Endothelial cell of umbilical vein (primary cell): ENCODE results near the gene EDA. TPM values are rescaled to one million over a fixed set of nuclear protein-coding genes. Genes with fewer than 3 reads are reported as not detected.

Source experiments
- BruUV-seq: library from RNA; stranded (reverse); fragments of 400-500 nt; replicated peaks from 2 replicates; lab custom pipeline; 2021; lab: Mats Ljungman, UMichigan
- CTCF ChIA-PET: fragments of 300-600, 350-600 bp; sonication (Branson Sonifier 250); formaldehyde crosslinking; loops from one replicate; lab custom pipeline; 2021; ENCODE audit warnings: antibody characterized with exemption, inconsistent platforms; lab: Charles Lee
- POLR2A ChIA-PET: fragments of 300-600, 350-600 bp; sonication (Branson Sonifier 250); formaldehyde crosslinking; loops from one replicate; lab custom pipeline; 2021; ENCODE audit warnings: antibody characterized with exemption, inconsistent platforms; lab: Charles Lee
- DNase-seq: peaks from one replicate; pipeline ENCODE4 v3.0.0-alpha.2; 2011; ENCODE audit warnings: low read depth, low spot score
- FAIRE-seq: peaks from 2 replicates; lab custom pipeline; 2011; peaks lifted over from hg19 to GRCh38; lab: Jason Lieb, UNC
- H2AFZ ChIP-seq: 2 replicates; pipeline ENCODE4 v1.6.0; 2012; ENCODE audit warnings: low read depth, low read length, control low read depth, inconsistent platforms
- H3K27ac ChIP-seq: 2 replicates; pipeline ENCODE4 v1.5.1; 2011; ENCODE audit warnings: low read depth, mild to moderate bottlenecking, control low read depth, low read length, moderate library complexity; ENCODE audit not compliant: insufficient read depth
- H3K27me3 ChIP-seq, 2 experiments: 2 replicates each; pipeline versions ENCODE4 v1.6.0 to v1.6.1; 2011; ENCODE audit warnings: low read length in 2 of 2, mixed read lengths in 1 of 2; ENCODE audit not compliant: control insufficient read depth in 2 of 2, insufficient read depth in 2 of 2
- H3K36me3 ChIP-seq, 2 experiments: 2 replicates in 1 of 2; 3 replicates in 1 of 2; pipeline ENCODE4 v1.5.1; 2011; ENCODE audit warnings: low read length in 2 of 2, mild to moderate bottlenecking in 1 of 2, moderate library complexity in 1 of 2; ENCODE audit not compliant: control insufficient read depth in 2 of 2, insufficient read depth in 2 of 2; ENCODE audit errors: extremely low read depth in 1 of 2
- H3K4me1 ChIP-seq: 3 replicates; pipeline ENCODE4 v1.5.1; 2011; ENCODE audit warnings: mild to moderate bottlenecking, low read length; ENCODE audit not compliant: control insufficient read depth, insufficient read depth; ENCODE audit errors: extremely low read depth
- H3K4me2 ChIP-seq: 2 replicates; pipeline ENCODE4 v1.6.1; 2011; ENCODE audit warnings: low read length, control low read depth, mixed read lengths; ENCODE audit not compliant: insufficient read depth
- H3K4me3 ChIP-seq, 3 experiments: fragments of 200-600 bp in 1 of 3; sonication (generic), shearing (Covaris generic) in 1 of 3; replicated peaks in 1 of 3; 2 replicates each; pipeline ENCODE4 v1.5.1; 2011 to 2016; ENCODE audit warnings: control low read depth in 3 of 3, low read length in 3 of 3, mild to moderate bottlenecking in 2 of 3, inconsistent platforms in 1 of 3, low read depth in 1 of 3, moderate library complexity in 1 of 3; ENCODE audit not compliant: insufficient read depth in 1 of 3
- H3K79me2 ChIP-seq: 2 replicates; pipeline ENCODE4 v1.6.0; 2012; ENCODE audit warnings: low read length, inconsistent platforms; ENCODE audit not compliant: control insufficient read depth, insufficient read depth
- H3K9ac ChIP-seq: replicated peaks from 2 replicates; pipeline ENCODE3; 2011; ENCODE audit warnings: low read length, control low read depth; ENCODE audit not compliant: insufficient read depth; ENCODE audit errors: extremely low read depth
- H3K9me1 ChIP-seq: replicated peaks from 3 replicates; pipeline ENCODE4 v1.6.0; 2011; ENCODE audit warnings: mild to moderate bottlenecking, low read length; ENCODE audit not compliant: control insufficient read depth, insufficient read depth; ENCODE audit errors: extremely low read depth
- H3K9me3 ChIP-seq: replicated peaks from 2 replicates; pipeline ENCODE4 v1.5.1; 2012; ENCODE audit warnings: low read length, inconsistent platforms; ENCODE audit not compliant: control insufficient read depth, insufficient read depth
- H4K20me1 ChIP-seq: replicated peaks from 2 replicates; pipeline ENCODE3; 2011; ENCODE audit warnings: mild to moderate bottlenecking, low read length; ENCODE audit not compliant: control insufficient read depth, insufficient read depth; ENCODE audit errors: extremely low read depth
- EZH2 ChIP-seq: IDR thresholded peaks from 2 replicates; pipeline ENCODE4 v1.6.1; 2012; ENCODE audit warnings: borderline replicate concordance, low read depth, mild to moderate bottlenecking, moderate library complexity, low read length, inconsistent platforms; ENCODE audit not compliant: severe bottlenecking
- FOS ChIP-seq: IDR thresholded peaks from 2 replicates; pipeline ENCODE4 v1.6.1; 2011; ENCODE audit warnings: mild to moderate bottlenecking, low read length, moderate library complexity, borderline replicate concordance; ENCODE audit not compliant: insufficient read depth
- GATA2 ChIP-seq: IDR thresholded peaks from 2 replicates; pipeline ENCODE4 v1.7.0; 2011; ENCODE audit warnings: low read depth, mild to moderate bottlenecking, moderate library complexity, mixed read lengths, low read length; ENCODE audit not compliant: insufficient read length, insufficient read depth
- JUN ChIP-seq: IDR thresholded peaks from 2 replicates; pipeline ENCODE4 v1.6.1; 2011; ENCODE audit warnings: borderline replicate concordance, low read depth; ENCODE audit not compliant: insufficient read length, insufficient read depth
- MYC ChIP-seq: IDR thresholded peaks from one replicate; pipeline ENCODE4 v1.6.1; 2011; ENCODE audit warnings: mild to moderate bottlenecking, low read depth, low read length
- POLR2A ChIP-seq: IDR thresholded peaks from 2 replicates; pipeline ENCODE4 v1.6.1; 2012; ENCODE audit warnings: low read depth, mild to moderate bottlenecking, control low read depth, low read length
- POLR2AphosphoS5 ChIP-seq: IDR thresholded peaks from 2 replicates; pipeline ENCODE4 v1.6.1; 2012; ENCODE audit warnings: low read depth, mild to moderate bottlenecking, control low read depth, low read length, moderate library complexity; ENCODE audit not compliant: insufficient read depth
- dilution Hi-C: fragments of 300-500 bp; cut with MboI; formaldehyde crosslinking; loops from one replicate; pipeline ENCODE4 v1.15.0; 2019; ENCODE audit warnings: low sequenced_read_pairs; ENCODE audit not compliant: extremely low pct_ligation_motif_present
- intact Hi-C: fragments of 100-400 bp; cut with micrococcal nuclease; formaldehyde crosslinking; loops from one replicate; pipeline ENCODE4 v1.10.0; 2022
- polyA plus RNA-seq, 4 experiments: library from polyadenylated mRNA; depleted of rRNA in 3 of 4; stranded (reverse) in 3 of 4; unstranded in 1 of 4; fragments of >200 nt; gene quantifications; 2 replicates each; pipeline versions ENCODE4 v1.2.1 to v1.2.3, GENCODE V29; 2011 to 2012; ENCODE audit warnings: missing spikeins in 1 of 4
- total RNA-seq: library from RNA; stranded (reverse); gene quantifications from 2 replicates; pipeline ENCODE4 v1.2.3, GENCODE V29; 2021
- TF ChIP-seq, protein P1 (sequence below): IDR thresholded peaks from 2 replicates; pipeline ENCODE4 v1.6.1; 2011; ENCODE audit not compliant: insufficient read depth, insufficient read length
- TF ChIP-seq, protein P2 (sequence below), 2 donors: IDR thresholded peaks; 1 replicate in 1 of 2; 2 replicates in 1 of 2; pipeline ENCODE4 v1.5.1; 2011; ENCODE audit warnings: low read length in 2 of 2, mild to moderate bottlenecking in 2 of 2, moderate library complexity in 2 of 2, control low read depth in 1 of 2, inconsistent platforms in 1 of 2, low read depth in 1 of 2; ENCODE audit not compliant: insufficient read depth in 1 of 2; ENCODE audit errors: extremely low read depth in 1 of 2

The EDA gene
- total and polyA plus RNA-seq, 2 donors (not counting 3 experiments of a cell fraction or from before 2014, with no cell fraction given): 0.37 to 1.2 TPM

DNA sequence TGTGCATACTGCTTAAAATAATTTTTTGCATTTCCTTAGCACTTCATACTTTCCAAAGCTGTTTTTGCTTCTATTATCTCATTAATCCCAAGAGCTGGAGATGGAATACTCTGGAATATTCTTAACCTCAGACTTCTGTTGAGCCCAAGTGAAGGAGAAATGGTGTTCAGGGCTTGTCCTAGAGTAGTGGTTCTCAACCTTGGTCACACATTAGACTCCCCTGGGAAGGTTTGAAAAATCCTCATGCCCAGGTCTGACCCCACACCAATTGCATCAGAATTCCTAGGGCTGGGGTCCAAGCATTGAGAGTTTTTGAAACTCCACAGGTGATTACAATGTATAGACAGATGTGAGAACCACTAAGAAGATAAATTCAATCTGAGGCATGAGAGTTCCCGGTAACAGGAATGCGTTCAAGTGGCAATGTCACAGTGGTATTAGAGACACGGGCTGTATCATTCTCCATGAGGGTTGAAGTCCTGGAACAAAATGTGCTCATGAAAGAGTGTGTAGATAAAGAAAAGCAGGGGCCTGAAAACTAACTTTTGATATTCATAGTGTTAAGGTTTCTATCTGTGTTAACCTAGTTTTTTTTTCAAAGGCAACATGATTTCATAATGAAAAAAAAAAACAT, 385.9 kb downstream of the EDA start:
- TF ChIP-seq POLR2A: no peak
- TF ChIP-seq EZH2: no peak
- TF ChIP-seq JUN: no peak
- TF ChIP-seq GATA2: no peak
- no peak for TF ChIP-seq FOS
- TF ChIP-seq, protein P1, sequence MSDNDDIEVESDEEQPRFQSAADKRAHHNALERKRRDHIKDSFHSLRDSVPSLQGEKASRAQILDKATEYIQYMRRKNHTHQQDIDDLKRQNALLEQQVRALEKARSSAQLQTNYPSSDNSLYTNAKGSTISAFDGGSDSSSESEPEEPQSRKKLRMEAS: no peak
- no peak for TF ChIP-seq POLR2AphosphoS5
- TF ChIP-seq, protein P2, sequence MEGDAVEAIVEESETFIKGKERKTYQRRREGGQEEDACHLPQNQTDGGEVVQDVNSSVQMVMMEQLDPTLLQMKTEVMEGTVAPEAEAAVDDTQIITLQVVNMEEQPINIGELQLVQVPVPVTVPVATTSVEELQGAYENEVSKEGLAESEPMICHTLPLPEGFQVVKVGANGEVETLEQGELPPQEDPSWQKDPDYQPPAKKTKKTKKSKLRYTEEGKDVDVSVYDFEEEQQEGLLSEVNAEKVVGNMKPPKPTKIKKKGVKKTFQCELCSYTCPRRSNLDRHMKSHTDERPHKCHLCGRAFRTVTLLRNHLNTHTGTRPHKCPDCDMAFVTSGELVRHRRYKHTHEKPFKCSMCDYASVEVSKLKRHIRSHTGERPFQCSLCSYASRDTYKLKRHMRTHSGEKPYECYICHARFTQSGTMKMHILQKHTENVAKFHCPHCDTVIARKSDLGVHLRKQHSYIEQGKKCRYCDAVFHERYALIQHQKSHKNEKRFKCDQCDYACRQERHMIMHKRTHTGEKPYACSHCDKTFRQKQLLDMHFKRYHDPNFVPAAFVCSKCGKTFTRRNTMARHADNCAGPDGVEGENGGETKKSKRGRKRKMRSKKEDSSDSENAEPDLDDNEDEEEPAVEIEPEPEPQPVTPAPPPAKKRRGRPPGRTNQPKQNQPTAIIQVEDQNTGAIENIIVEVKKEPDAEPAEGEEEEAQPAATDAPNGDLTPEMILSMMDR (IDR thresholded peaks at IDR 0.05; ENCODE audit: extremely low read depth in 1 of 2, insufficient read depth in 1 of 2, low read depth in 1 of 2, low read length in 2 of 2): no peak
- no peak for TF ChIP-seq MYC
- H3K4me2 ChIP-seq: no peak overlapping the region
- no peaks in the 10 kb centered on the region for H3K79me2 ChIP-seq
- FAIRE-seq (no peak), DNase-seq (no peak)
- no peak overlapping the region for H3K27ac ChIP-seq
- H3K4me1 ChIP-seq: no peaks in the 10 kb centered on the region
- no peaks in the 10 kb centered on the region for H3K9me3 ChIP-seq
- H4K20me1 ChIP-seq: no peaks in the 10 kb centered on the region
- intact Hi-C loops: no loop called here
- no peak overlapping the region for H2AFZ ChIP-seq
- no peak overlapping the region for H3K4me3 ChIP-seq
- no peaks in the 10 kb centered on the region for H3K9me1 ChIP-seq
- BruUV-seq: no TSS peak
- no peaks in the 10 kb centered on the region for H3K27me3 ChIP-seq
- no peaks in the 10 kb centered on the region for H3K36me3 ChIP-seq
- no peak overlapping the region for H3K9ac ChIP-seq
- dilution Hi-C loops: no loop called here
- POLR2A ChIA-PET: no interaction called here
- CTCF ChIA-PET: no interaction called here
